SIG-M5 treated with dmso at 0.1 percent for 504 hours (cell line): Measurements from ENCODE around the gene HEPACAM.

Experiments
- DNase-seq: peaks from one replicate; lab custom pipeline; 2025; ENCODE audit not compliant: unreplicated experiment; lab: John Stamatoyannopoulos, UW

The HEPACAM gene

DNA sequence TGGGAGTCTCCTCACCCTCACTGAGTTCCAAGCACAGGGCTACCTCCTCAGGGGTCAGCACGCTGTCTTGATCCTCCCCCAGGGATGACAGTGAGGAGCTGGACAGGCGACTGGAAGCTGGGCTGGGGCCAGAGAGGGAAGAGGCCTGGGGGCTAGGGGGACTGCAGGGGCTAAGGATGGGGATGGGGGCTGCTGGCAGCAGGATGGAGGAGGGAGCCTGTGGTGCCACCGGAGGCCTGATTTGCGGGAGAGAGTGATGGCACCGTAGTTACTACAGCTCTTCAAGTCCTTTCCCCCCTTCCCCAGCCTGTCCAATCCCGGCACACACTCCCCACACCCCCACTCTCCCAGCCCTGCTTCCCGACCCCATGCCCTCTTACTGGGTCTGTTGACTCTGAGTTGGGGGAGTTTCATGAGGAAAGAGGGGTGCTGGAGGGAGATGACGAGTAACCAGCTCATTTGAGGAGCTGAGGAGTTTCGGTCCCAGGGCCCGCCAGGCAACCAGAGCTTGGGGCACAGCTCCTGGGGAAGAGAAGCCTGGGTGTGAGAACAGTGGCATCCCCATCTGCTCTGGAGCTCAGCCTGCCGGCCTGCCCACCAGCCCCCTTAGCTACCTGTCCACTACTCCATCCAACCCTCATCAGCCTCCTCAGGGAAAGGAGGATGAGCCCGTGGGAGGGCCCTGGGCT lies 48.7 kb downstream of the HEPACAM start:
- DNase-seq: no peak

DNA sequence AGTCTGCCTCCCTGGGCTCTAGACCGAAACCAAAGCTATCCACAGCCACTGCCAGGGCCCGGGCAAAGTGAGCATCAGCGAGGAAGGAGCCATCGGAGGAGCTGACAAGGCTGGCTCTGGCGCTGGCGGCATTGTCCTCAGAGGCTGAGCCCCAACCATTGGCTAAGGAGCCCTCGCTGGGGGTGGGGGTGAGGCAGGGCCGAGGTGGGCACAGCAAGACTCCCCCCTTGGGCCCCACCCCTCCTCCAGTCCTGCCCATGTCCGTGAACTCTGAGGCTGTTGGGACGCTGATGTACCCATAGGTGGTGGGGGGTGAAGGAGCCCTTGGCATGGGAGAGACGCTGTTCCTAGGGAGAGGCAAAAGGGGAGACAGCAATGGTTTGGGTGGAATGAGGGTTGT lies 49.4 kb downstream of the HEPACAM start:
- DNase-seq: no peak

DNA sequence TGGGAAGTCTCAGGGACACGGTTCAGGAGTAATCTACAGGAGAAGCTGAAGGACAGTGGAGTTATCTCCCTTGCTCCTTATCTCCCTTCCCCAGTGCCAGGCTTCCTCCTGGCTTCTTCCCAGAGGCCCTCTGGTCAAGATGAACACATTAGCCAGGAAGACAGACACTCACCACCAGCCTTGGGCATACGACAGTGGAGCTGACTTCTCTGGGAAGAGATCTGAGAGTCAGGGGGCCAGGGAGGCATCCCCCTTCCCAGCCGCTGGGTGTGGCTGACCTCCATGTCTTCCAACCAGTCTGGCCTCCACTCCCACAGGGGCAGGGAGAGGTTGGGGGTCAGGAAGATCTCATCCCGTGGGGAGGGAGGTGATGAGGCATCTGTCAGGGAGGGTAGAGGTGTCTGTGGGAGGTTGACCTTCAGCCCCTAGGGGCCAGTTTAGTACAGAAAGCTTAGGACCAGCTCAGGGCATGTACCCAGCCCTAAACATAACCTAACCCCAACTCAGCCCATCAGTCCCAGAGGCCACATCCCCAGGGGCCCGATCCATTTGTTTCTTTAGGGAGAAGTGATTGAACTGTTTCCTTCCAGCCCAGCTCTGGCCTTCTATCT lies 50.9 kb downstream of the HEPACAM start:
- DNase-seq: no peak

DNA sequence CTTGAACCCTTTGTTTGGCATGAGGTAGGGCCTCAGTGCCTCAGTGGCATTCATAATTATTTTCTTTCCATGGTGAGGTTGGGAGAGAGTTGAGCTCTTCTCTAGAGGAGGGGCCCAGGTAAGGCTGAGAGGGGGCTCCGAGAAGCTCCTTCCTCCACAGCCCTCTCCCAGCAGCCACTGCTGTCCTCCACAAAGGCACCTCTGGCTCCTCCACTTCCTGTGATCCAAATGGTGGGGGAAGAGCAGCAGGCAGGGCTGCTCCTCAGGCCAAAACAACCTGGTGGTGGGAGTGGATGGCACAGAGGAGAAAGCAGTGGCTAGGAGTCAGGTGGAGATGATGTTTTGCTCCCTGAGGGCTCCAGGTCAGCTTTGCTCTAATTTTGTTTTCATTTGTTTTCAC lies 51.5 kb downstream of the HEPACAM start:
- no peak for DNase-seq

DNA sequence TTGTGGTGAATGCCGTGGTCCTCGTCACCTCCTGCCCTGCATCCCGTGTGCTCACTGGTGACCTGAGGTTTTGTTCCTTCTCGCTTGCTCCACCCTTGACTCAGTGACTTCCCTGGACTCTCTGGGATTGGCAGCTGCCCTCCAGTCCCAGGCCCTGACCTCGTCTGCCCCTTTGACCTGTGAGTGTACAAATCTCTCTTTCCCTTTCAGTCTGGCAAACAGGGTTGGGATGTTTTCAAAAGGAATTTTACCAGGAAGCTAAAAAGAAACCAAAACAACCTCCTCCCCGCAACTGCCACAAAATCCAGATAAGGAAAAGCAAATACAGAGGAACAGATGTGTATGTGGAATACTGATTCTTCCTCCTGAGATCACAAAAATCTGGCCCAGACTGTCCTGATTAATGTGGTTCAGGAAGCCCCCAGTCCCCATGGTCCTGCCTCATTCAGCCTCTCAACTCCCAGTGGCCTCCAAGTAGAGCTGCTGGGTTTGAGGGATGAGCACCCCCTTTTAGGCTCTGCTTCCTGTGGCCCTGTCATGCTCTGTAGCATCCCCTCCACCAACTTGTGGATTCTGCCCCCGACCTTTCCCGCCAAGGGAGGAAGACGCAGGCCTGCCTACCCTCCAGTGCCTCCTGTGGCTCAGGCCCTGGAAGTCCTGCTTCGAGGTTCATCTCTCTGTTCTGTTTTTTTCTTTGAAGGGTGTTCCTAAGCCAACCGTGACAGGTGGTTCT lies 53.3 kb downstream of the HEPACAM start:
- DNase-seq: no peak

DNA sequence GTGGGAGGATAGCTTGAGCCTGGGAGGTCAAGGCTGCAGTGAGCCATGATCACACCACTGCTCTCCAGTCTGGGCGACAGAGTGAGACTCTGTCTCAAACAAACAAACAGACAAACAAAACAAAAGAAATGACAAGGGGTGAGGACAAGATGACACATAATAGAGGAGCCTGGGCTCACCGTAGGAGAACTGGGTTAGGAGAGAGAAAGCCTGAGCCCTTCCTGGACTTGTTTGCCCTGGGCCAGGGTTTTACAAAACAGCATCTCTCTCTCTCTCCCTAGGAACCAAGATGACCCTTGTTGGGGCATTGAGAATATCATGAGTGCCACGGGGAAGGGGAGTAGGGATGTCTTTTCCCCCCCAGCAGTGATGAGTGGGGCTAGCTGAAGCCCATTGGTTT lies 54.9 kb downstream of the HEPACAM start:
- no peak for DNase-seq

DNA sequence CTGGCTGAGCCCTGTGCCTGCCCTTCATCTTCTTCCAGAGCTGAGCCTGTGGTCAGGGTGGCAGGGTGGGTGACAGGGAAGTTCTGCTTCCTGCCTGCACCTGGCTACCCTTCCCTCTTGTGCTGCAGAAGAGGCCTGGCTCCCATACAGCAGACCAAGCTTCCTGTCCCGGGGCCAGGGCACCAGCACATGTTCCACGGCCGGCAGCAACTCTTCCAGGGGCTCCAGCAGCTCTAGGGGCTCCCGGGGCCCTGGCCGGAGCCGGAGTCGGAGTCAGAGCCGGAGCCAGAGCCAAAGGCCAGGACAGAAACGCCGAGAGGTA lies 55.6 kb downstream of the HEPACAM start:
- no peak for DNase-seq

DNA sequence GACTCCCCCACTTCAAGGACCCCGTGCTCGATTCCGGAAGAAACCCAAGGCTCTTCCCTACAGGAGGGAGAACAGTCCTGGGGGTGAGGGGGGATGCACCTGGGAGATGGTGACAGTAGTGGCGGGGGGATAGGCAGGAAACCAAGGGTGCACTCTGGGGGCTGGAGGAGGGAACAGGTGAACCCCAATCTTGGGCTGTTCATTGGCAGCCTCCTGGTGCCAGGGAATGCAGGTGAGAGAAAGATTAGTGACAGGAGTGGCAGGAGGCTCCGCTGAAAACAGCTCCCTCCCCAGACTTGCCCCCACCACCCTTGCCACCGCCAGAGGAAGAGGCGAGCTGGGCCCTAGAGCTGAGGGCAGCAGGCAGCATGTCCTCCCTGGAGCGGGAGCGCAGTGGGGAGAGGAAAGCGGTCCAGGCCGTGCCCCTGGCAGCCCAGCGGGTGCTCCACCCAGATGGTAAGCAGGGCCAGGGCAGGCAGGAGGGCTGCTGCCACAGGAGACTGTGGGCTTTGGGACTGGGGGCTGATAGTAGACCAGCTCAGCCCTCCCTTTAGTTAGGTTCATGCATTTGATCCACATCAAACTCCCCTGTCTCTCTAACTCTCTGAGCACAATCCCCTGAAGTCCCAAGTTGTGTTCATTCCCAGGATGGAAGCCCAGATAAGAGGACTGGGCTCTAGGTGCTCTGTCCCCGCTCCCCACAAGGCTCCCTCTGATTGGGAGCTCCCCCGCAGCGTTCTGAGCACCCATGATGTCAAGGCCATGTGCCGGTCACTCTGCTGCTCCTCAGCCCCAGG lies 56.2 kb downstream of the HEPACAM start:
- DNase-seq: no peak

DNA sequence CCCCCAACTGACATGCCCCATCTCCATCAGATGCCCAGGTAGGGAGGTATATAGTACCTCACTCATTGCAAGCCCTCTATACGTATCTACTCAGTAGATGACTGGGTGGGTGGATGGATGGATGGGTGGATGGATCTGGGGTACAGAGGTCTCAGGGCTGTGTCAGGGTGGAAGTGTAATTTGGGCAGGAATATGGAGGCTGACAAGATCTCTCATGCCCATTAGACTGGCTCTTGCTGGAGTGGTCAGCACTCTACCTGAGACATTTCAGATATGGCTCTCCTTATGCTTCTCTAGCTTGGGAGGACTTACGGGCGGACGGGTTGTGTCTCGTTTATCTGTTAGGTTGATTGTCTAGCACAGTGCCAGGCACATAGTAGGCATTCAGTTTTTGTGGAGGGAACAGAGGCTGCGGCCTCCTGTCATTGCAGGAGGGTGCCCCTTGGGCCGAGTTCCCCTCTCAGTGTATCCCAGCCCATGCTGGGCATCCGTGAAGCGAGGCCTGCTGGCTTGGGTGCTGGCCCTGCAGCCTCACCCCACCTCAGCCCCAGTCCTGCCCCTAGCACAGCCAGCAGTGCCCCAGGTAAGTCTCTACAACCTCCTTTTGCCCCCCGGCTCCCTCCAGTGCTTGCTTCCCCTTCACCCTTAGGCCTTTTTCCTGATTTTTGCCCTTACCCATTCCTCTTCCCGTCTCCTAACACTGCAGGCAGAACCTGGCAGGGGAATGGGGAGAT lies 56.9 kb downstream of the HEPACAM start:
- no peak for DNase-seq

DNA sequence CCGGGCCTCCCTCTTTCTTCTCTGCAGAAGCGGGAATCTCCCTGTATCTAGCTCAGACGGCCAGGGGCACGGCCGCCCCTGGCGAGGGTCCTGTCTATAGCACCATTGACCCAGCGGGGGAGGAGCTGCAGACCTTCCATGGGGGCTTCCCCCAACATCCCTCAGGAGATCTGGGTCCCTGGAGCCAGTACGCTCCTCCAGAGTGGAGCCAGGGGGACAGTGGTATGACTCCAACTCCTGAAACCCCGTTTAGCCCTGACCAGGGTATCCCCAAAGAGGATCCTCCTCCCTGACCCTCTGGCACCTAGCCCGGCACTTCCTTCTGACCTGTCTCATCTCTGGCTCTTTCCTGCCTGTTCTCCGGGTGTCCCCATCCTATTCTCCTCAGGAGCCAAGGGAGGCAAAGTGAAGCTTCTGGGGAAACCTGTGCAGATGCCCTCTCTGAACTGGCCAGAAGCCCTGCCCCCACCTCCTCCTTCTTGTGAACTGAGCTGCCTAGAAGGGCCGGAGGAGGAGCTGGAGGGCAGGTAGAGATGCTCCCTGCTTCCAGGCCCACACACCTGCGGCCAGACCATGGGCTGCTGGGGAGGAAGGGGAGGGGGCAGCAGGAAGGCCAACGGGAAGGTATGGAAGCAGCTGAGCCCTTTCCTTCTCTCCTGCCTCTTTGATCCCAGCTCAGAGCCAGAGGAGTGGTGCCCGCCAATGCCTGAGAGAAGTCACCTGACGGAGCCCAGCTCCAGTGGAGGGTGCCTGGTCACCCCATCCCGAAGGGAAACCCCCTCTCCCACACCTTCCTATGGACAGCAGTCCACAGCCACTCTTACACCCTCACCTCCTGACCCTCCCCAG lies 57.7 kb downstream of the HEPACAM start:
- DNase-seq: no peak

DNA sequence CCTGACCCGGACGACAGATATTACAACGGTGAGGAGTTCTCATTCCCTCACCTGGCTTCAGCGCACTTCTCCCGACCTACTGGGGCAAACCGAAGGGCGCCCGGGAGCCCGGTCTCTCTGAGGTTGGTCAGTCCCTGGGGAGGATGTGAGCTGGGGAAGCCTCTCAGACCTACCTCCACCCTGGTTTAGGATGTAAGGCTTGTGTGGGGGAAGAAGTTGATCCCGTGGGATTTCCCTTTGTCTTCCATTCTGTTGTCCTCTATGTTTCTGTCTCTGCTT lies 58.3 kb downstream of the HEPACAM start:
- DNase-seq: no peak

DNA sequence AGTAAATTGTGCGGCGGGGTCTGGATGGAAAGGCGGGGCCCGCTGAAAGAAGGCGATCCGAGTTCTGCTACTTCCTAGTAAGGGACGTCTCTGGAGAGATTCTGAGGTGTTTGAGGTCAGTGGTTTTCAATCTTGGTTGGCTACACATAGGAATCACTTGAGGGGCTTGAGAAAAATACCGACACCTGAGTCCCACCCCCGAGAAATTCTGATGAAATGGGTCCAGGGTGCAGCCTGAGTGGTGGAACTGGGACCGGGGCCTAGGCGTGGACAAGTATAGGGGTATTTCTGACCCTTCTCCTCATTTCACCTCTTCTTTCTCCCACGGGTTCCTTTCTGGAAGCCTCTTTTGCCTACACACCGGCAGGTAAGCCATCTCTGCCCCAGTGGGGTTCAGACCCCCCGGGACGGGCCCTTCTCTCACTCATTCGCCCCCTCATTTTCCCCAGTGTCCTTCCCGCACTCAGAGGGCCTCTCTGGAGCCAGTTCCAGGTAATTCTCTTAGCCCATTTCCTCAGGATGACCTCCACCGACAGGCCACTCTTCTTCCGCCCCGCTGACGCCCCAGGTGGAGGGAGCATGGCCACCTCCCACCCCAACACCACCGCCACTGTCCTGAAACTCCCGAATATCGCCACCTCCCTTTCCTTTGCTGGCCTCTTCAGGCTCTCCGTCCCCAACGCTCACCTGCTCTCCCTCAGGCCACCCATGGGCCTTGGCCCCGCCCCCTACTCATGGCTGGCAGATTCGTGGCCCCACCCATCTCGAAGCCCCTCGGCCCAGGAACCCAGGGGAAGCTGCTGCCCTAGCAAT lies 58.8 kb downstream of the HEPACAM start:
- DNase-seq: no peak

DNA sequence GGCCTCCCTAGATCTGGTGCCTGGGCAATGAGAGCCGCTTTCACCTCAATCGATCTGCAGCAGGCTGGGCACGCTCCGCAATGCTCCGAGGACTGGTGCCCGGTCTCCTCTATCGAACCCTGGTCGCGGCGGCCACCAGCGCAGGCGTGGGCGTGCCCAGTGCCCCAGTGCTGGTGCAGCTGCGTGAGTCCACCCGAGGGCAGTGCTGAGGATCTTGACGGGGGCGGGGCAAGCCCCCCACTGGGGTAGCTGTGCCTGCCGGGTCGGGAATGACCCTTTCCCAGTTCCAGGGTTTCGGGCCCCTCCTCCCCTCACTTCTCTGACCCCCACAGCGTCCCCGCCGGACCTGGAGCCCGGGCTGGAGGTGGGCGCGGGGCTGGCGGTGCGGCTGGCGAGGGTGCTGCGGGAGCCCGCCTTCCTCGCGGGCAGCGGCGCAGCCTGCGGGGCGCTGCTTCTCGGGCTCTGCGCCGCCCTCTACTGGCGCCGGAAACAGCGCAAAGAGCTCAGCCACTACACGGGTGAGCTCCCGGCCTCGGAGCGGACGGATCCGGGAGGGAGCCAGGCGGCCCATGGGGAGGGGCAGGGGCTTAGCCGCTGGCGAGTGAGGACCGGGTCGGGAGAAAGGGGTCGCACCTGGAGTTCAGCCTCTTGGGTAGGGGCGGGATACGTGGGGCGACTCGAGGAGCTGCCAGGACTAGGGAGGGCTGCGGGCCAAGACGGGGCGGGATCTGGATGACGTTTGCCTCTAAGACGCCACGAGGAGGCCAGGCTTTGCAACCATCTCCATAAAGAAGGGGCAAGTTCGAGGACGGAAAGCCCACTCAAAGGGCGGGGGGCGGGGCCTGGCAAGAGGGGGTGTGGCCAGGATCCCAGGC lies 59.7 kb downstream of the HEPACAM start:
- peak; percentile 77 for DNase-seq

DNA sequence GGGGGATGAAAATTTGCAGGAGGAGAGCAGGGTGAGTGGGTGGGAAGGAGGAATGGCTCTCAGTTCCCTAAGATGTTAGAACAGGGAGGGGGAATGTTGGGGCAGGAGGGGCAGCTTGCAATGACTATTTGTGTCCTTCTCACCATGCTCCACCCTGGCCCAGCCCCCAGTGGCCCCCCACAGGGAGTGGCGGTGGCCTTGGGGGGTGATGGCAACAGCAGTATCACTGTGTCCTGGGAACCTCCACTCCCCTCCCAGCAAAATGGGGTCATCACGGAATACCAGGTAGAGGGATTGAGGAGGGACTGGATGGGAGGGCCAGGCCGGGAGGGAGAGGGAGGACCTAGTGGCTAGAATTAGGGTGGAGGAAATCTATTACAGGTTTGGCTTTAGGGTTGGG lies 60.4 kb downstream of the HEPACAM start:
- no peak for DNase-seq

DNA sequence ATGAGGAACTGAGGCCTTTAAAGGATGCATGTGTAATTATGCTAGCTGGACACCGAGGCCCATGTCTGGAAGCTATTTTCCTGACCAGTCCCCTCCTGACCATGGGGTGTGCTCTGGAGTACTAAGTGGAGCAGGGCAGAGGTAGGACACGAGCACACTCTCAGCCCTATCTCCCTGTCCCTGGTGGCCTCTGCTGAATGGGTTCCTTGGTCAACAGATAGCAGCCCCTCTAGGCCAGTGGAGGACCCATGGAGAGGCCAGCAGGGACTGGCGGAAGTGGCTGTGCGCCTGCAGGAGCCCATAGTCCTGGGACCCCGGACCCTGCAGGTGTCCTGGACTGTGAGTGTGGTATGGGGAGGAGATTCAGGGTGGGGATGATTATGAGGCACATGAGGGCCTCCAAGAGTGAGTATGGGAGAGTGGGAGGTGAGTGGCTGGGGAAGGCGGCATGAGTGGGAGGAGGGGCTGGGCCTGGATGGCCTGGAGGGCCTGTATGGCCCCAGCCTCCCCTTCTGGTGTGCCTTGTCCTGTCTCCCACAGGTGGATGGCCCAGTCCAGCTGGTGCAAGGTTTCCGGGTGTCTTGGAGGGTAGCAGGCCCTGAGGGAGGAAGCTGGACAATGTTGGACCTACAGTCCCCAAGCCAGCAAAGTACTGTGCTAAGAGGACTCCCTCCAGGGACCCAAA lies 61.1 kb downstream of the HEPACAM start:
- DNase-seq: no peak

DNA sequence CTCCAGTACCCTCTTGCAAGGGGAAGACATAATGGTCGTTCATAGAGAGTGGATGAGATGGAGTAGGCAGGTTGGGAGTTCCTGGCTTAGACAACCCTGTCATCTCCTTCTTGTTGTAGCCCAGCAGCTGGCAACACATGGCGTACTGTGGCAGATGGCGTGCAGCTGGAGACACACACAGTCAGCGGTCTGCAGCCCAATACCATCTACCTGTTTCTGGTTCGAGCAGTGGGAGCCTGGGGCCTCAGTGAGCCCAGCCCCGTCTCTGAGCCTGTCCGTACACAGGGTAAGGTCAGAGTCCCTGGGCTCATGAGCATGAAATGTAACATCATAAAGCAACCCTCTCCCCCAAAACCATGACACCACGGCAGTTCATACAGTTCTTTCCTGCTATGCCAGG lies 61.9 kb downstream of the HEPACAM start:
- DNase-seq: no peak

DNA sequence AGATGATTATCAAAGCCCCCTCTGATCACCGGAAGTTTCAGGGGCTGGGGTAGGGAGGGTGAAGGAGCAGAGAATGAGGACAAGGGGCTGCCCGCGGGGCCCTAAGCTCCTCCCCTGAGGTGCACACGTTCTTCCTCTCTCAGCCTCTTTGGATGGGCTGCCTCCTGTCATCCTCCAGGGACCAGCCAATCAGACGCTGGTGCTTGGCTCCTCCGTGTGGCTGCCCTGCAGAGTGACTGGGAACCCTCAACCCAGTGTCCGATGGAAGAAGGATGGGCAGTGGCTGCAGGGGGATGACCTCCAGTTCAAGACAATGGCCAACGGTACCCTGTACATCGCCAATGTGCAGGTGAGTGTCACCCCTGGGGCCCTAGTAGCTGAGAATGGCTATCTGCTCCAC lies 63.1 kb downstream of the HEPACAM start:
- no peak for DNase-seq

DNA sequence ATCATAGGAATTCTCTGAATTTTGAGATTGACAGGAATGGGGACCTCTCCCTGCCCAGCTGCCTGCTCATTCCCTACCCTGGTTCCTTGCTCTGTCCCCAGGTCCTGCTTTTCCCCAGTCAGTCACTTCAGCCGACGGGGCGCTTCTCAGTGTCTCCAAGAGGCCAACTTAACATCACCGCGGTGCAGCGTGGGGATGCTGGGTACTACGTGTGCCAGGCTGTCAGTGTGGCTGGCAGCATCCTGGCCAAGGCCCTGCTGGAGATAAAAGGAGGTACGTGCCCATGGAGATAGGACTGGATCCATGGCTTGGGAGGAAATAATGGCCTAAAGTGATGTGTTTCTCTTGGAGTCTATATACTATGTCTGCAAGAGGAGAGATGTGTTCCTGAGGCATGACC lies 63.6 kb downstream of the HEPACAM start:
- DNase-seq: no peak
